Right cardiac atrium (tissue), 5 donors: Measurements from ENCODE around the gene ADAMTSL2. TPM values are rescaled to one million over a fixed set of nuclear protein-coding genes. Genes with fewer than 3 reads are reported as not detected.

Experiments
- ATAC-seq, 2 donors: fragments of 200-7000 bp; cut with Tn5 transposase; one replicate each; pipeline versions ENCODE4 v1.8.0 to v1.9.1; 2020; ENCODE audit warnings: moderate library complexity in 2 of 2, mild to moderate bottlenecking in 1 of 2
- DNase-seq, 3 donors: peaks; one replicate each; pipeline ENCODE4 v3.0.0-alpha.2; 2020
- H3K27ac ChIP-seq: one replicate; pipeline ENCODE4 v1.5.1; 2013; ENCODE audit warnings: mild to moderate bottlenecking, low read length, control low read depth, moderate library complexity
- H3K27me3 ChIP-seq: one replicate; pipeline ENCODE4 v1.6.1; 2013; ENCODE audit not compliant: control insufficient read depth, insufficient read depth
- H3K4me1 ChIP-seq: one replicate; pipeline ENCODE4 v1.6.1; 2013; ENCODE audit warnings: low read length; ENCODE audit not compliant: control insufficient read depth, insufficient read depth
- H3K4me3 ChIP-seq: one replicate; pipeline ENCODE4 v1.5.1; 2013; ENCODE audit warnings: low read length, control low read depth
- H3K9me3 ChIP-seq: one replicate; pipeline ENCODE4 v1.6.1; 2013; ENCODE audit warnings: low read length; ENCODE audit not compliant: control insufficient read depth
- WGBS: extraction: QIAGEN DNeasy Blood & Tissue Kit; methylation state at CpG from one replicate; pipeline ENCODE4 v1.1.7; 2013; 5-methylcytosine and 5-hydroxymethylcytosine counted together
- intact Hi-C, 4 donors: fragments of 100-400 bp; cut with DNase I; formaldehyde crosslinking; loops; one replicate each; pipeline versions ENCODE4 v1.11.0 to v1.14.0; 2022 to 2023
- polyA plus RNA-seq: library from polyadenylated mRNA; stranded (reverse); fragments of 200-250 nt; gene quantifications from one replicate; pipeline ENCODE4 v1.2.3, GENCODE V29; 2013
- total RNA-seq, 4 donors: library from RNA; stranded (reverse); fragmentation: NEBNext Ultra II Directional; extraction: Animal tissue kit (Norgen Biotek cat#: 25700); gene quantifications; one replicate each; pipeline ENCODE4 v1.2.1, GENCODE V29; 2021
- donor health status: healthy with polysubstance abuse.
- donor health status: DM: no; HTN: yes; CAD: no.
- donor health status: DM: no; HTN: no; CAD: no.
- donor health status: DM: no; HTN: yes; CAD: no; lungs with severe emphysema.
- donor health status: DM: yes; HTN: yes; CAD: no.

ADAMTSL2 gene
- total and polyA plus RNA-seq, 5 donors: 30.3 to 90.2 (median 39.1) TPM

DNA sequence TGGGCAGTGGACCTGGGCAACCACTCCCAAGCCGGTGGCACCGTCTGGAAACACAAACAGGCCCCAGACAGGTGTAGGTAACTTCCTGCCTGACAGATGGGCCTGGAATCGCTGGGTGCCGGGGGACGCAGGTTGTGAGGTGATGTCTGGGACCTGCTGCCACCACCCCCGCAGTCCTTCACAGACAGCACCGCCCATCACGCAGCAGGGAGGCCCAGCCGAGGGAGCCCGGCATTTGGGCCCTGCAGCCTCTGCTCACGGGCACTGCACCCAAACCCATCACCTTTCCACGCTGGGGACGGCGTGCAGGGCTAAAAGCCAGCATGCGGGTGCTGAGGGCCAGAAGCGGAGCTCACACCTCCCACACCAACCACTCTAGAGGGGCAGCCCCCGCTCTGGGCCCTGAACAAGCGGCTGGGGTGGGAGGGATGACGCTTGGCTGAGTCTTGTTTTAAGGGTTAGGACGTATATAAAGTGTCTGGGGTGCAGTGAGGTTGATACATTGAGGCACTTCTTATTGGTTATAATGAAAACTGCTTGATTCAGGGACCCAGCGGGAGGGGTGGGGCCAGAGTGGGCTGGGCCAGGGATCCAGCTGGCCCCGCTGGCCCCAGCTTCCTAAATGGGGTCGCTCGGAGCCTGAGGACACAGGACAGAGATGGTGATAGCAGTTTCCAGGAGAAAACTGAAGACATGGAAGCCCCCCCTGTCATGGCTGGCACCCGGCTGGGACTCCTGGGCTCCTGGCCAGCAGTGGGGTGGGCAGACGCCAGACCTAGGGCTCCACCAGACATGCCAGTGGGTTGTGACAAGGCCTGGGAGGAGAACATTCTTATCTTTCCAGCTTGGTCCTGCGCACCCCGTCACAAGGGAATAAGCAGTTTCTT, 21.0 kb upstream of the ADAMTSL2 start:
- H3K4me3 ChIP-seq: no peak overlapping the region
- DNase-seq: peak; percentile 56 to 89 (median 88)
- WGBS: 52% methylated on average over 28 of the region's 28 CpGs
- H3K27me3 ChIP-seq: no peaks in the 10 kb centered on the region
- ATAC-seq: peak; percentile 47 to 56
- H3K4me1 ChIP-seq: peaks cover 11% of the 10 kb centered on the region
- intact Hi-C loops: no loop called here
- peak overlapping the region; percentile 1 for H3K27ac ChIP-seq
- no peaks in the 10 kb centered on the region for H3K9me3 ChIP-seq

GRCh38 chr9:133514460-133515239, 19.9 kb upstream of the ADAMTSL2 start:
- intact Hi-C loops: no loop called here
- no peak overlapping the region for H3K4me3 ChIP-seq
- no peak overlapping the region for H3K27ac ChIP-seq
- ATAC-seq (peak; percentile 80 to 81), DNase-seq (peak; percentile 89 to 97 (median 95))
- 42% methylated on average over 14 of the region's 14 CpGs for WGBS
- H3K9me3 ChIP-seq: no peaks in the 10 kb centered on the region
- peaks cover 9% of the 10 kb centered on the region for H3K4me1 ChIP-seq
- no peaks in the 10 kb centered on the region for H3K27me3 ChIP-seq

DNA sequence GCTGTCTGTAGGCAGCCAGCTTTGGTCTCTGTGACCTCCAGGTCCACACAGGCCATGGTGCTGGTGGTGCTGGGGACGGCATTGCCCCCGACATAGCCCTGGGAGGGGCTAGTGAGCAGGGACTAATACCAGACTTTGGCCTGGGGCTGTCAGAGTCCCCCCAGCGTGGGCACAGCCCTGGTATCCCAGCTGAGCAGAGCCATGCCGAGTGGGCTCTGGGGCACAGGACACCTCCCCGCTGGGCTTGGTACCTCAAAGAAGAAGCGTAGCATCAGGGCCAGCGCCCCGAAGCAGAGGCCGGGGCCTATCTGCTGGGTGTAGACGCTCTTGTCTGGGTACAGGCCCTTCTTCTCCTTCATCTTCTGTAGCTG, 19.3 kb upstream of the ADAMTSL2 start:
- intact Hi-C loops: no loop called here
- 94% methylated on average over 10 of the region's 10 CpGs for WGBS
- Histone ChIP-seq H3K4me3 (no peak overlapping the region), H3K27ac (no peak overlapping the region), H3K9me3 (no peaks in the 10 kb centered on the region), H3K27me3 (no peaks in the 10 kb centered on the region), H3K4me1 (peaks cover 8% of the 10 kb centered on the region)
- DNase-seq: peak; percentile 13 to 57 (median 51)
- ATAC-seq: no peak

DNA sequence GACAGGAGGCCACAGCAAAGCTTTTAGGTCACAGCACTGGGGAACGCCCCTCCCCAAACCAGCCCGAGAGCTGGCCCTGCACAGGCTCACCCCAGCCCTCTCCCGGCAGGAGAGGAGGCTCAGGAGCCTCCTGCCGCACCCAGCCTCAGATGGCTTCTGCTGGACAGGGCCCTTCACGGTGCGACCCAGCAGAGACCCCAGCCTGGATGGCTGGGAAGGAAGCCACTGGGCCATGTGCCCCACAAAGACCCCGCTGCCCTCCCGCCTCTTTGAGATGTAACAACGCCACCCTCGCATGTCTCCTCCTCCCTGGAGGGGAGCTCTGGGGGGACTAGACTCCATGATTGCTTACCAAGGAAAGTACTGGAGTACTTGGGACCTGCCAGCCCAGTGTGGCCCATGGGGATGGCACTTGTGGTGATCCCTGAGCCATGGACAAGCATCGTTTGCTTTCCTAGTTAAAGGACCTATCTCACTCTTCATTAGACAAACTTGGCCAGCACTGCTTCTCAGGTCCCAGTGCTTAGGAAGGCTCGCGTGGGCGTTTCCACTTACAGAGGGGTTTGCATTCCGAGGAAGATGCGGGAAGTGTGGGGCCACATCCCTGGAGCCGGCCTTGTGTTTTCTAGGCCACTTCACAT, 18.8 kb upstream of the ADAMTSL2 start:
- intact Hi-C loops: no loop called here
- ATAC-seq (no peak), DNase-seq (peak; percentile 16 to 44 (median 33))
- no peak overlapping the region for H3K27ac ChIP-seq
- H3K4me3 ChIP-seq: no peak overlapping the region
- no peaks in the 10 kb centered on the region for H3K27me3 ChIP-seq
- no peaks in the 10 kb centered on the region for H3K9me3 ChIP-seq
- peaks cover 8% of the 10 kb centered on the region for H3K4me1 ChIP-seq
- 84% methylated on average over 17 of the region's 17 CpGs for whole genome bisulfite sequencing

GRCh38 chr9:133516256-133516960, 18.1 kb upstream of the ADAMTSL2 start:
- DNase-seq (peak; percentile 16 to 55 (median 49)), ATAC-seq (no peak)
- intact Hi-C loops: no loop called here
- no peak overlapping the region for H3K27ac ChIP-seq
- 79% methylated on average over 11 of the region's 11 CpGs for WGBS
- peaks cover 8% of the 10 kb centered on the region for H3K4me1 ChIP-seq
- no peak overlapping the region for H3K4me3 ChIP-seq
- H3K9me3 ChIP-seq: no peaks in the 10 kb centered on the region
- H3K27me3 ChIP-seq: no peaks in the 10 kb centered on the region

DNA sequence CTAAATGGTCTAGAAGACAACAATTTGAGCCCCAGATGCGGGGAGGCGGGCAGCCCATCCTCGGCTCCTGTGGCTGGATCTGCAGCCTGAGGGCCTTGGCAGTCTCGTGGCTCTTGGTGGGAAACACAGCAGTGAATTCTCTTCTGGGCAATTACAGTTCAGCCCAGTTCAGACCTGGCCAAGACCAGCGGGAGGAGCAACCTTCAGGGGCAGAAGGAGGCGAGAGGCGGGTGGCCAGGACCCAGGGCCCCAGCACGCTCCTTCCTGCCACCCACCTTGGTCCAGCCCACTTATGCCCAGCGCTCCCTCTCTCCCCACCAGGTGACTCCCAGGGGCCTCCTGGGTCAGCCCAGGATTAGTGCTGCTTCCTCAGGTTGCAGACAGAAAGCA, 17.5 kb upstream of the ADAMTSL2 start:
- intact Hi-C loops: no loop called here
- no peak overlapping the region for H3K27ac ChIP-seq
- WGBS: 94% methylated on average over 9 of the region's 9 CpGs
- peak in 2 of 3 donors; percentile 34 to 48 for DNase-seq
- H3K27me3 ChIP-seq: no peaks in the 10 kb centered on the region
- H3K9me3 ChIP-seq: no peaks in the 10 kb centered on the region
- no peak overlapping the region for H3K4me3 ChIP-seq
- H3K4me1 ChIP-seq: peaks cover 8% of the 10 kb centered on the region
- ATAC-seq: no peak

GRCh38 chr9:133517711-133518110, 16.8 kb upstream of the ADAMTSL2 start:
- Histone ChIP-seq H3K4me1 (peaks cover 8% of the 10 kb centered on the region), H3K4me3 (no peak overlapping the region), H3K27me3 (no peaks in the 10 kb centered on the region), H3K27ac (no peak overlapping the region), H3K9me3 (no peaks in the 10 kb centered on the region)
- DNase-seq (peak in 2 of 3 donors; percentile 44 to 47), ATAC-seq (no peak)
- intact Hi-C loops: no loop called here
- WGBS: 82% methylated on average over 8 of the region's 8 CpGs

GRCh38 chr9:133518200-133518599, 16.3 kb upstream of the ADAMTSL2 start:
- no peaks in the 10 kb centered on the region for H3K27me3 ChIP-seq
- ATAC-seq: no peak
- peak; percentile 4 to 25 (median 21) for DNase-seq
- intact Hi-C loops: no loop called here
- no peaks in the 10 kb centered on the region for H3K9me3 ChIP-seq
- peaks cover 6% of the 10 kb centered on the region for H3K4me1 ChIP-seq
- H3K27ac ChIP-seq: no peak overlapping the region
- 91% methylated on average over 5 of the region's 5 CpGs for WGBS
- H3K4me3 ChIP-seq: no peak overlapping the region

DNA sequence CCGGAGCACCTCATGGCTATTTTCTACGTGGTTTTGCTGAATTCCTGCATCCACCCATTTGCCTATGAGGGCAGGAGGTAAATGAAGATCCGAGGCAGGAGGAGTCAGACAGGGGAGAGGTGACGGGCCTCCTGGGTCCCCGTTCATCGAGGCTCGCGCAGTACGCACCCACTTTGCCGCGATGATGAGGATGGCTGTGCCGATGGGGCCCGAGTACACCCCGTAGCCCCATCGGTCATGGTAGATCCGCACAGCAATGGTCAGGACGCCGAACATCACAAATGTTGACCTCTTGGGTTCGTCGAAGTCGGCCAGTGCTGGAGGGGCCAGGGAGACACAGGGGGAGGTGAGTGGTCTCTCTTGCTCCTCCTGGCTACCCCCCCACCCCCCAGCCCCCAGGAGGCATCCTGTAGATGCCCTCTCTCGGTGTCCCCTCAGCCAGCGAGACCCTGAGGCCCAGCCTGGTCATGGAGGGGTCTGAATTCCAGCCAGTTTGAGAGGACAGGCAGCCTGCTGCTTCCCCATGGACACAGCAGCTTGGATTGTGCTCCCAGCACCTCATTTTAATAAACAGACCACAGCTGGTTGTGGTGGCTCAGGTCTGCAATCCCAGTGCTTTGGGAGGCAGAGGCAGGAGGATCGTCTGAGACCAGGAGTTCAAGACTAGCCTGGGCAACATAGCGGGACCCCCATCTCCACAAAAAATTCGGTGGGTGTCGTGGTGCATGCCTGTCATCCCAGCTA, 15.6 kb upstream of the ADAMTSL2 start:
- intact Hi-C loops: no loop called here
- ATAC-seq (no peak), DNase-seq (peak; percentile 4 to 41 (median 31))
- no peak overlapping the region for H3K4me3 ChIP-seq
- no peak overlapping the region for H3K27ac ChIP-seq
- WGBS: 93% methylated on average over 27 of the region's 27 CpGs
- H3K27me3 ChIP-seq: no peaks in the 10 kb centered on the region
- H3K4me1 ChIP-seq: peaks cover 4% of the 10 kb centered on the region
- H3K9me3 ChIP-seq: no peaks in the 10 kb centered on the region

DNA sequence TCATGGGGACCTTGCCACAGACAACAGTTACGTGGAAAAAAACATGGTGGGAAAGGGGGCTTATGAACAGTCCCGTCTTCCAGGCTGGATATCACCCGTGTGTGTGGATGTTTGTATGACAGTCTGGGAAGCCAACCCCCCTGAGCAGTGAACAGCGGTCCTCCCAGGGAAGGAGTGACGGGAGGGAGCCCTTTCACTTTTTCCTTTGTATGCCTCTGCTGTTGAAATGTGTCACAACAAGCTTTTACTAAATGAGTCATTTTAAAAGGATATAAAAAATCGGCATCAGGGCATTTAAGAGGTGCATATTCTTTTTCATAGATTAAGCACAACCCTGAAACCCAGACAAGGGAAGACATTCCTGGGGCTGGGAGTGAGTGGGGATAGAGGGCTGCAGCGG, 14.8 kb upstream of the ADAMTSL2 start:
- 68% methylated on average over 7 of the region's 7 CpGs for WGBS
- no peak overlapping the region for H3K4me3 ChIP-seq
- no peak overlapping the region for H3K27ac ChIP-seq
- peaks cover under 1% of the 10 kb centered on the region for H3K4me1 ChIP-seq
- intact Hi-C loops: no loop called here
- H3K27me3 ChIP-seq: no peaks in the 10 kb centered on the region
- DNase-seq: peak in 1 of 3 donors; percentile 5
- no peak for ATAC-seq
- H3K9me3 ChIP-seq: no peaks in the 10 kb centered on the region
